GM19468 (cell line): ENCODE data around the gene MICB.
"Not testable (repeated sequence)": the region's sequence is repeated elsewhere in the genome, so short reads cannot be mapped to it uniquely, and the experiment has no call there.

Experiments
- ATAC-seq: cut with Tn5 transposase; IDR thresholded peaks from one replicate; pipeline ENCODE4 v1.9.1; 2021; ENCODE audit warnings: mild to moderate bottlenecking, moderate library complexity, moderate number of reproducible peaks; ENCODE audit not compliant: unreplicated experiment; ENCODE audit errors: extremely low read depth

Gene MICB

DNA sequence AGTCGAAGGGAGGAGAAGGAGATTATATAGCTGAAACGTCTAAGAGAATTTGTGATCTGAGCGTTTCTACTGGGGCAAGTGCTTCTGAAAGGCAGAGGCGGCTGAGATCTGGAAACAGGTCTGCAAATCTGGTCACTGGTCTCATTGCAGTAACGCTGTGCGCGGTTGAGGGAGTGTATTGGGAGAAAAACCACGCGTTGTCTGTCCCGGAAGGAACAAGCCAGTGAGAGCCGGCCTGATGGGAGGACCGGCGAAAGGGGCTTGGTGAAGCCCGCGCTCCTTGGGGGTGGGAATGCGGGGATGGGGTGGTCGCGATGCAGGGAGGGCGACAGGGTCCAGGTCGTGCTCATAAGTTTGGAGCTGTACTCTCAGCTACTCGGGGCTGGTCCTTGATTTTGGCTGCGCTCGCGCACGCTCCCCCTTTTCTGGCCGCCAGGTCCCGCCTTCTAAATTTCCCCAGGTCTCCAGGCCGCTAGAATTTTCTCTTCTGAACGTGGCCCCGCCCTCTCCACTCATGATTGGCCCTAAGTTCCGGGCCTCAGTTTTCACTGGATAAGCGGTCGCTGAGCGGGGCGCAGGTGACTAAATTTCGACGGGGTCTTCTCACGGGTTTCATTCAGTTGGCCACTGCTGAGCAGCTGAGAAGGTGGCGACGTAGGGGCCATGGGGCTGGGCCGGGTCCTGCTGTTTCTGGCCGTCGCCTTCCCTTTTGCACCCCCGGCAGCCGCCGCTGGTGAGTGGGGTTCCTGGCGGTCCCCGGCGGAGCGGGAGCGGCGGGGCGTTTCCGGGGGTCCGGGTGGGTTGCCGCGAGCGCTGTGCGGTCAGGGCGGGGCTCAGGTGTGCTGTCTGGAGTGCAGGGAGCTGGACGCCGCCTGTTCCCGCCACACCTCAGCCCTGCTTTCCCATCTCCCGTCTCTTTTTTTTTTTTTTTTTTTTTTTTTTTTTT is at the start of gene MICB:
MICB (plus strand) TSS at position 615 of the 946 bp plus-strand sequence; CDS start at position 664, 49 bp downstream.
- ATAC-seq: no peak

GRCh38 chr6:31450751-31451150 is 47.2 kb upstream of the MICB start:
- no peak for ATAC-seq

- ATAC-seq: no peak
Observed at GRCh38 chr6:31452859-31453258, 45.1 kb upstream of the MICB start.

DNA sequence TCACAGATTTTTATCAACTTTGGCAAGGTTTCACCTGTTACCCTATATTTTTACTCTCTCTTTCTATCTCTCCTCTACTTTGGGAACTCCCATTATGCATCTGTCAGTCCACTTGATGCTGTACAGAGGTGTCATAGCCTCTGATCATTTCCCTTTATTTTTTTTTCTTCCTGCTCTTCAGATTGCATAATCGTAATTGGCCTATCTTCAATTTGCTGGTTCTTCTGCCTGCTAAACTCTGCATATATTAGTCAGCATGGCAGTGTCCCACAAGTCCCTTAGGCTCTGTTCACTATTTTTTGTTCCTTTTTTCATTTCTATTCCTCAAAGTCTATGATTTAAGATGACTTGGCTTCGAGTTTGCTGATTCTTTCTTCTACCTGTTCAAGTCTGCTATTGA is 44.7 kb upstream of the MICB start:
- ATAC-seq: no peak

GRCh38 chr6:31459864-31460263 is 38.1 kb upstream of the MICB start:
- not testable (repeated sequence) for ATAC-seq

GRCh38 chr6:31460361-31461025 is 37.5 kb upstream of the MICB start:
- ATAC-seq: no peak

- ATAC-seq: no peak
Observed at GRCh38 chr6:31462026-31462963, 35.6 kb upstream of the MICB start.

DNA sequence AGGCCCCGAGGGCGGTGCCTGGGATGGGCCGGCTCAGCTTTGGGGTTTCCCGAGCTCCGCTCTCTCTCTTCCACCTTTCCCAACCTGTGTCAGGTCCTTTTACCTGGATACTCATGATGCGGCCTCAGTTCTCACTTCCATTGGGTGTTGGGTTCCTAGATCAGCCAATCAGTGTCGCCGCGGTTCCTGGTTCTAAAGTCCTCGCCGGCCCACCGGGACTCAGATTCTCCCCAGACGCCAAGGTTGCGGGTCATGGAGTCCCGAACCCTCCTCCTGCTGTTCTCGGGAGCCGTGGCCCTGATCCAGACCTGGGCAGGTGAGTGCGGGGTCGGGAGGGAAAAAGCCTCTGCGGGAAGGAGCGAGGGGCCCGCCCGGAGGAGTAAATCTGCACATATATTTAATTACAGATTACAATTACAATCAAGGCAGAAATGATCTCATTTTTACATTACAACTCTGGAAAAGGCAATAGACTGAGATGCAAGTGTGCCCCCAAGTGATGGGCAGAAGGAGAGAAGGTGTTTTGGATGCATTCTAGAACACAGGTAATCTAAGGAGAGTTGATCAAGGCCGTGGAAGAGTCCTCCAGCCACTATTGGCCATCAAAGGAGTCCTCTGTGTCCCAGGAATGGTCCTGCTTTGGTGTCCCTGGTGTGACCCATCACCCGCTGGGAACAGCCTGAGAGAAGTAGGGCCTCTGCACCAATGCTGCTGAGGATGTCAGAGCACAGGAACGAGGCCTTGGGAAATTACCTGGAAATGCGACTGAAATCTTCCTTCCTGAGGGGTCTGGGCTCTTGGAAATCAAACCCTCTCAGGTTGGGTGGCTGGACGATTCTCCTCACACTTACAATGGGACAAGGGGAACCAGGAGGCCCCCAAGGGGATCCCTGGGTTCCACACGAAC is 34.7 kb upstream of the MICB start:
- ATAC-seq: peak; percentile 57

DNA sequence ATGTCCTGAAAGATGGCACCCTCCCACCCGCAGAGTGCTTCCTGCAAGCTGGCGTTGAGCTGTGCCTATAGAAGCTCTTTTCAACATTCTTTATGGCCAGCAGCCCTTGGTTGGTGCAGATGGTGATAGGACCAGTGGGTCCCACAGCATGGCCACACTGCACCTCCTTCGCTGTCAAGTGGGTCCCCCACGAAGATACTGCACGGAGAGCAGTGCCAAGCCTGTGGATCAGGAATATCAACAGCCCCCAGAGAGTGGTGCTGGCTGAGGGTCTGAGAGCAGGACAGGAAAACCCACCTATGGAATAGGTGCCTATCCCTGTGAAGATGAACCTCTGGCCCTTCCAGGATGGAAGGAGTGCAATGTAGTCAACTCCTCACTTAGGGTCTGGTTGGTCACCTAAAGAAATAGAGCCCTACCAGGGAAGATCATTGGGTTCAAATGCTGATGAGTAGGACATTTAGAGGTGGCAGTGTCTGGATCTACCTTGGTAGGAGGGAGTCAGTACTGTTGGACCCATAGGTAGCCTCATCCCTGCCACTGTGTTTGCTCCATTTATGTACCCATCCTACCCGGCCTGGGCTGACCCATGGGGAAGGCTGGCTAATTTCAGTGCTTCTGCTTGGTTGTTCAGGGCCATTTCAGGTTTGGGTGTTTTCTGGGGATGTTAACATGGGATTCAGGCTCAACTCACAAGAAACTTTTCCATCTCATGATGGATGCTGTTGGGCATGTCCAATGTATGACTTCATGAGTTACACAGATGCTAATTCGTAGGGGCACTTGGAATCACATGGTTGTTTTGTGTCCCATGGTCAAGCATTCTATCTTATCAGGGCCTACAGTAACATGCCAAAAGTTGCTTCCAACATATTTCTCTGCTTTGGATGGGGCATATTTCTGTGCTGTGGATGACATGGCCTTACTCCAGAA is 33.4 kb upstream of the MICB start:
- no peak for ATAC-seq

- ATAC-seq: no peak
Observed at GRCh38 chr6:31465185-31465536, 32.8 kb upstream of the MICB start.

DNA sequence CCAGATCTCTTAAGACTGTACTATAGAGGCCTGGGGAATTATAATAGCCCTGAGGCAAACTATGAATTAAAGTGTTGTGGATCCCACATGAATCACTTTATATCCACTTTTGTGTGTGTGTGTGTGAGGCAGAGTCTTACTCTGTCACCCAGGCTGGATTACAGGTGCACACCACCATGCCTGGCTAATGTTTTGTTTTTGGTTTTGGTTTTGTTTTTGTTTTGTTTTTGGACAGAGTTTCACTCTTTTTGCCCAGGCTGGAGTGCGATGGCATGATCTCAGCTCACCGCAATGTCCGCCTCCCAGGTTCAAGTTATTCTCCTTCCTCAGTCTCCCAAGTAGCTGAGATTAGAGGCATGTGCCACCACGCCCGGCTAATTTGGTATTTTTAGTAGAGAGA is 32.2 kb upstream of the MICB start:
- no peak for ATAC-seq

- no peak for ATAC-seq
Observed at GRCh38 chr6:31466466-31466865, 31.5 kb upstream of the MICB start.

DNA sequence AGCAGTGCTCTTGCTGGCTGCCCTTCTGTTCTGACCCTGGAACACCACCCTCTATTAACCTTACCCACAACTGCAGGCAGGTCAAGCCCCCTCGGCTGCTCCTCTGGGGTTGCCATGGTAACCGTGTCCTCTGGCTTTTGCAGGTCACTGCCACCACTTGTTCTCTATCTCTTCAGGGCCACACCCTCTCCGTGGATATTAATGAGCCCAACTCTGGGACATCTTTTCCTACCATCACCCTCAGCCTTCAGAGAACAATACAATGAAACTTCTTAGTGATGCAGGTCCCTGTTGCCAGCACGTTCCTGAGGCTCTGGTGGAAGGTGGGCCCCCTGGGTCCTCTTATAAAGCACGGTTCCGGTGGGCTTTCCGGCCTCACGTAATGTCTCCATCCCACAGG is 30.8 kb upstream of the MICB start:
- ATAC-seq: no peak

DNA sequence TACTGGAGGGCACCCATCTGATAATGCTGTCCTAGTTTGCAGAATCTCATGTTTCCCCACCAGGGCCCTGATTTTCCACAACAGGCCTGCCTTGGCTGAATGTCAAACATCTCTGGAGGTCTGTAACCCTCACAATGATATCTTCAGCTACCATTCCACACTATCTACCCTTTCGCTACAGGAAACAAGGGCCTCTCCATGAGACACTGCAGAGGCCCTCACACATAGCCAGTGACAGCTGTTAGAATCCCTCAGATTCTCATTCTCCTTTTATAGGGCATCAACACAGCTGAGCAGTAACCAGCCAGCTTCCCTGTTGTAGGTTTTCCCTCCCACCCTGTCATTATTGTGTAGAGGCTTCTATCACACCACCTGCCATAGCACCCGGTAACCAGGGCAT is 29.6 kb upstream of the MICB start:
- ATAC-seq: no peak

DNA sequence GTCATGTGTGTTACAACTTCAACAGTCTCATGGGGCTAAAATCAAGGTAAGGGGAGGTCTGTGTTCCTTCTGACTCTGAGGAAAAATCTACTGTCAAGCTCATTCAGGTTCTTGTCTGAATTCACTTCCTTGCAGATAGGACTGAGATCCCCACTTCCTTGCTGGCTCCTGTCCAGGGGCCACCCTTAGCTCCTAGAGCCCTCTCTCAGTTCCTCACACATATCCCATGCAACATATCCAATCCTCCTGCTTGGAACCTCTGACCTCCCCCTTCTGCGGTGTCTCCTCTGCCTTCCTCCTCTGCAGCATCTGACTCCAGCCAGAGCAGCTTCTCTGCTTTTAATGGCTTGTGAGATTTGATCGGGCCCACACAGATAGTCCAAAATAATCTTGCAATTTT is 27.1 kb upstream of the MICB start:
- no peak for ATAC-seq

DNA sequence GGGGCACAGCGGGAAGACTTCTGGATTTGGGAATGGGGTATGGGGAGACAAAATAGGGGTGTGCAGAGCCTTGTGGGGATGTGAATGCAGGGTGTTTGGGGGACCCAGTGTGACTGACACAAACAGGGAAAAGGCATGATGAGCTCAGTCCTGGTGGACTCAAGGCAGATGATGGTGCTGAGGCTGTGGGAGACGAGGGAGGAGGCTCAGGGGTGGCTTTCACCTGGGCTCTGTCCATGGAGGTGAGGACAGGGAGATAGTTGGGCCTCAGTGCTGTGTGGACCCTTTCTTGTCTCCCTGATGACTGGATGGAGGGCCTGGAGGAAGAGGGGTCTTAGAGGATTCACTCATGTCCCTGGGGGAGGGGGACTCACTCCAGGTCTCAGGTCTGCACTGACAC is 26.2 kb upstream of the MICB start:
- no peak for ATAC-seq

- ATAC-seq: no peak
Observed at GRCh38 chr6:31472259-31472658, 25.7 kb upstream of the MICB start.

DNA sequence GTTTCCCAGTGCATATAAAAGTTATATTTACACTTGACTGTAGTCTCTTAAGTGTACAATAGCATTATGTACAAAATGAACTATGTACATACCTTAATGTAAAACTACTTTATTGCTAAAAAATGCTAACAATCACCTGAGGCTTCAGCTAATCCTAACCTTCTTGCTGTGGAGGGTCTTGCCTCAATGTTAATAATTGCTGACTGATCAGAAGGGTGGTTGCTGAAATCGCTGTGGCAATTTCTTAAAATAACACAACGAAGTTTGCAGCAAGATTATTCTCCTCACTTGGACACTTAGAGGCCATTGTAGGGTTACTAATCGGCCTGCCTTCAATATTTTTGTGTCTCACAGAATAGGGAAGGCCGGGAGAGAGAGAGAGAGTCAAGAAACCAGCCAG is 24.7 kb upstream of the MICB start:
- no peak for ATAC-seq
